D721Med (cell line): ENCODE data around the gene PTPN18.

Experiments
- DNase-seq: peaks from one replicate; pipeline ENCODE4 v3.0.0; 2011; ENCODE audit warnings: low spot score; ENCODE audit not compliant: insufficient read length
- FAIRE-seq: peaks from 2 replicates; lab custom pipeline; 2011; peaks lifted over from hg19 to GRCh38; lab: Jason Lieb, UNC
- CTCF ChIP-seq: IDR thresholded peaks from 2 replicates; pipeline ENCODE4 v1.5.1; 2012; ENCODE audit warnings: mild to moderate bottlenecking, control low read depth; ENCODE audit not compliant: insufficient read depth; ENCODE audit errors: missing control alignments

The PTPN18 gene

GRCh38 chr2:130346741-130347066 is 9.2 kb upstream of the PTPN18 start:
- DNase-seq (no peak), FAIRE-seq (no peak)
- no peak for TF ChIP-seq CTCF

GRCh38 chr2:130347220-130347925 is 8.5 kb upstream of the PTPN18 start:
- TF ChIP-seq CTCF, result no peak
- FAIRE-seq (no peak), DNase-seq (no peak)

GRCh38 chr2:130349174-130349573 is 6.7 kb upstream of the PTPN18 start:
- no peak for TF ChIP-seq CTCF
- no peak for FAIRE-seq

GRCh38 chr2:130351711-130352110 is 4.1 kb upstream of the PTPN18 start:
- TF ChIP-seq CTCF, result no peak
- DNase-seq (no peak), FAIRE-seq (no peak)

More at GRCh38 chr2:130349174-130349573, 6.7 kb upstream of the PTPN18 start:
- no peak for DNase-seq

GRCh38 chr2:130352237-130352636 is 3.6 kb upstream of the PTPN18 start:
- TF ChIP-seq CTCF, result no peak
- DNase-seq (no peak), FAIRE-seq (no peak)

GRCh38 chr2:130353291-130354138 is 2.3 kb upstream of the PTPN18 start:
- DNase-seq (no peak), FAIRE-seq (no peak)
- no peak for TF ChIP-seq CTCF

GRCh38 chr2:130354139-130354428 is 1.8 kb upstream of the PTPN18 start:
- DNase-seq, result no peak
- no peak for FAIRE-seq

More at GRCh38 chr2:130354139-130354428, 1.8 kb upstream of the PTPN18 start:
- no peak for TF ChIP-seq CTCF
